RPMI8226 (cell line): ENCODE data around the gene ATF3.
"Not testable (repeated sequence)": the region's sequence is repeated elsewhere in the genome, so short reads cannot be mapped to it uniquely, and the experiment has no call there.

Experiments
- DNase-seq: peaks from one replicate; pipeline ENCODE4 v3.0.0-alpha.2; 2015

ATF3 gene

DNA sequence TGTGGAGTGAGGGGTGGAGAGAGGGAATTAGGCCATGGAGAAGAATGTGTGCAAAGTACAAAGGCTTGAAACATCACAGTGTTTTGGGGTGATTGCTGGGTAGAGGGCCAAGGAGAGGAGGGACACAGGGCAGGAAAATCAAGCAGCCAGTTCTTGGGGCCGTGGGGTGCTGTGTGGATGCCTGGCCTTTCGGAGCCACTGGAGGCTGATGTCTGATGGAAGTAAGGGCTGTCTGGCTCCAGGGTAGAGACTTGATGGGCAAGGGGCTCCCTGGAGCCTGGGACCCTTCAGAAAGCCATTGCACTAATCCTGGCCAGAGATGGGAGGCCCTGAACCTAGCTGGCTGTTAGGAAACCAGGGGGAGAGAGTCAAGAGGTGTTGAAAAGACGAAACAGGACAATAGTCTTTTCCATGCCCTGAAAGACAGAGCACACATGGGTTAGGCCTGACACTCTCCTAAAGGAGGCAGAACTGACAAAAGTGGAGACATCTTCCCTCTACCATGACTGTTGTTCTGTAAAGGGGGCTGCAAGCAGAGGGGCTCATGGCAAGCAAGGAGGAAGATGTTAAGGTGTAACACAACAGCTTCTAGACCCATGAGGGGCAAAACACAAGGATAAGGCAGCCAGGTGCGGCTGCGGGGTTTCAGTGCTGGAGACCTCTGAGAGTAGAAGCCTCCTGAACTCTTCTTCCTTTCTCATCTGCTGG, 21.0 kb downstream of the ATF3 start:
- no peak for DNase-seq

DNA sequence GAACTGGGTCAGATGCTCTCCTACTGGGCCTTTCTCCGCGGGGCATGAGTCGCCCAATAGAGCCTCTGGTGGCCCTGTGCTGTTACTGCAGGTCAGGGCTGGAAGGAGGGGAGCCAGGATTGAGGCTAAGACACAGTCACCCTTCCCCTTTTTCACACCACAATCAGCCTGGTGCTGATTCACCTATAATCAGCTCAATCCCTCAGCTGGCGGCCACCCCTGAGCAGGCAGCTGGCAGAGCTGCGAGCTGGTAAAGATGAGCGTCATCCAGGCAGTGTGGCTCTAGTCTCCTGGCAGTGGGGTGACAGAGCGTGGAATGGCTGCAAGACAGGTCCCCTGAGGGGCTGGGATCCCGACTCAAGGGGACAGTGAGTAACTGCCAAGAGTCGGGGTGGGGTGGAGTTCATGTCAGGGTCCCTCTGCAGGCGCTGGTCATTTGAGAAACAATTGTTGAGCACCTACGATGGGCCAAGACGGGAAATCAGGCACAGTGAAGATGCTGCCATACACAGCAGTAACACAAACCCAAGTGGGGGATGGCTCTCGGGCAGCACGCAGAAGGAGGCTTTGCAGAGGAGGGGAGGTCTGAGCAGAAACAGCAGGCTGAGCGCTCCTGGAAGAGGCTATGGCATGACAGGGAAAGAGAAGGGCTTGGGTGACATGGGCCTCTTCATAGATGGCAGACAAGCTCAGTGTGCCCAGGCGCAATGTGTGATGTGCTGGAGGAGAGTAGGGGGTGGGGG, 21.8 kb downstream of the ATF3 start:
- DNase-seq: peak; percentile 94

DNA sequence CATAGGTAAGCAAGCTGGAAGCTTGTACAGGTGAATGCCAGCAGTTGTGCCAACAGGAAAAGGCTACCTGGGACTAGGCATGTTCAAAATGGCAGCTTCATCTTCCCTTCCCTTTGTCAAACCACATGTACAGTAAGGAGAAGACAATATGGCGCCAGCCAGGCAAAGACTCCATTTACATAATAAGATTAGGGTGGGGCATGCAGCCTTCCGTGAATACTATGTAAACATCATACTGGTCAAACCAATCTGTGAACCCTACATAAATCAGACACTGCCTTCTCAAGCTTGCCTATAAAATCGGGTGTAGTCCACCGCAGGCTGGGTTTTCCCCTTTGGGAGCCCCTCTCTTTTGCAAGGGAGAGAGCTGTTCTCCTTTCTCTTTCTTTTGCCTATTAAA, 24.6 kb downstream of the ATF3 start:
- DNase-seq: no peak

DNA sequence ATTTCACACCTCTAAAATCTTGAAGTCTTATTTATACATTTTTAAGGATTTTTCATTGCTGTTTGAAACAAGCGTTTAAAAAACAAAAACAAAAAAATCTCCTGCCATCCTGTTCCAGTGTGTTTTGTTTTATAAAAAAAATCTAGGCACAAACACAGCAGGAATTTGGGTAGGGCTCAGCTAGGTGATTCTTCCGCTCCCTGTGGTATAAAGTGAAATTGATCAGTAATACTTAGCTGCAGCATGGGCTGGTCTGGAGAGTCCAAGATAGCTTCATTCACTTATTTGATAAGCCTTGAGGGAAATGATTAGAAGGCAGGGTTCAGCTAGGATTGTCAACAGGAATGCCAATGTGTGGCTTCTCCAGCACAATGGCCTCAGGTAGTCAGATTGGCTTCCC, 25.7 kb downstream of the ATF3 start:
- no peak for DNase-seq

DNA sequence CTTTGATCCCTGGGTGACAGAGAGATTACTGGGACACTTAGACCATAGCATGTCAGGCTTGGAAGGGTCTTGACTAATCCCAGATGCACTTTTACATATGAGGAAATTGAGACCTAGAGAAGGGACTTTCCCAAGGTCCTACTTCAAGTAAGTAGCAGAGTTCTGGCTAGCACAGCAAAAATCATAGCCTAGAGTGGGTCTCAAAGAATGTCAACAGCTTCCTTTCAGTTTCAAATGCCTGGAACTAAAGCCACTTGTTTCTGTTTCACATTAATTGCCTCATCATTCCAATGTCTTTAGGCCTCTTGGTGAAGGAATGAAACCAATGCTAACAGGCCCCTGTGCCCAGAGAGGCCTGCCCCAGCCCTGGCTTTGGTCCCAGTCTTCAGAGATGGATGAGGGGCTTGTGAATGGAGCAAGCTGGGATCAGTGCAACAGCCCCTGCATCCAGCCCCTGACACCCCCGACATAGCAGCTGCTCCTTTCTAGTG, 26.6 kb downstream of the ATF3 start:
- DNase-seq: peak; percentile 86

DNA sequence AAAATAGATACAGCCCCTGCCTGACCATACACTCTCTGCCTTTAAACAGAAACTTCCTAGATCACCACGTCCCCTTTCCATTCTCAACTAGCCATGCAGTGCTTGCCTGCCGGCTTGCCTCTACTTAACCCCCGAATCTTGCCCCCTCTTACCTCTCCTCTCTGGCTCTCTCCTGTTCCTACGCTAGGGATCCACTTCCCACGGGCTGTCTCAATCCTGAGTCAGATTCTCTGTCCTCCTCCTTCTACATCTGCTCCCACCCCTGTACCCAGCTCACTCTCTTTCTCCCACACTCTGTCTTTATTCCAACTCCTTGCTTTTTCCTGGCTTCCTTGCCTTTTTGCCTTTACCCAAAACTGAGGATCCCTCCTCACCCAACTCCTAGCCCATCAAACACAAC, 29.3 kb downstream of the ATF3 start:
- DNase-seq: no peak

DNA sequence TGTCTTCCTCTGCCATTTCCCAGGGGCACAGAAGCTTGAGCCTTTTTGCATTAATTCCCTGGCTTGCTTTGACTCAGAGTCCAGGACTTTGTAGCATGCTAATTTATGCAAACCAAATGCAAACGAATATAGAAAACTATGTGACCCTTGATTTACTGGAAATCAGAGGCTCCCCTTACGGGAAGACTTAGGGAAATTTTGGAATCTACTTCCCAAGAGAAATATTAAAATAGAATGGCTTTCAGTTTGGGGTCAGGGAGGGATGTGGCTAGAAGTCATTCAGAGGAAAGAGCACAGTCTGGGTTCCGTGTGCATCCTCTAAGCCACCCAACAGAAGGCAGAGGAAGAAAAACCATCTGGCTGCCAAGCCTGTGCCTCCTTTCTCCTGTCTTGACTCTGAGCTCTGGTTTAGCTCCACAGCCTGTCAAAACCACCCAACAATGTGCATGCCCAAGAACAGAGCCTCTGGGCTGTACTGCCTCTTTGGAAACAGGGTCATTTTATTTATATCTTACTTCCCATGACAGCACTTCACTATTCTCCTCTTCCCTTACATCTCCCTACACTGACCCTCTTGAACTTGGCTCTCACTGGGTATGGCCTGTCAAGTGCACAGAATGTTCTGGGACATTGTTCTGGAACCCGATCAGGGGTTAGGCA, 30.1 kb downstream of the ATF3 start:
- no peak for DNase-seq

DNA sequence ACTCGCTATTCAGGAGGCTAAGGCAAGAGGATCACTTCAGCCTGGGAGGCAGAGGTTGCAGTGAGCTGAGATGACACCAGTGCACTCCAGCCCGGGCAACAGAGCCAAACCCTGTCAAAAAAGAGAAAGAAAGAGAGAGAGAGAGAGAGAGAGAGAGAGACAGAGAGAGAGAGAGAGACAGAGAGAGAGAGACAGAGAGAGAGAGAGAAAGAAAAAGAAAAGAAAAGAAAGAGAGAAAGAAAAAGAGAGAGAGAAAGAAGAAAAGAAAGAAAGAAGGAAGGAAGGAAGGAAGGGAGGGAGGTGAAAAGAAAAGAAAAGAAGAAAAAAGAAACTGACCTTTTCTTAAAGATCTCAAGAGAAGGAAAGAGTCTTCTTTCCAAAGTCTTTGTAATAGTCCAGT, 31.0 kb downstream of the ATF3 start:
- not testable (repeated sequence) for DNase-seq

DNA sequence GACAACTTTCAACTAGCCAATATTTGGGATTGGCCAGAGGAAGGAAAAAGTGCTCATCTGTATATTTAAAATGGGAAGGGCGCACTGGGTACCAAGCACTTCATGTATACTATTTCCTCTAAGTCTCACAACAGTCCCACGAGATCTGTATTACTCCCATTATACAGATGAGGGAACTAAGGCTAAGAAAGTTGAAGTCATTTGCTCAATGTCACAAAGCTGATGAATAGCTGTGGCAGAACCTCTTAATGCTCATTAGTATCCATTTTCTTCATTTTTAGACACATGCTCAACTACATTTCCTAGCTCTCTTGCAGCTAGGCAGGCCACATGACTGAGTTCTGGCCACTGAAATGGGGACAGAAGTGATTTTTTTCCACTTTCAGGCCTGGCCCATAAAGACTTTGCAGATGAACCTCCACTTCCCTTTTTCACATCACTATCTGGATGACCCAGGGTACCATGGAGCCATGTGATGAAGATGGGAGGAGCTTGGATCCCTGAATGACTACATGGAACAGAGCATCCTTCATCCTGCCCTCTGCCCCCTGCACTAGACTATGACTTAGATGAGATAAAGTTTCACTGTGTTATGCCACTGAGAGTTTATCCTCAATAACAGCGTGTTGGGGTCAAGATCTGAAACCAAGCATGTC, 31.8 kb downstream of the ATF3 start:
- DNase-seq: peak; percentile 29

DNA sequence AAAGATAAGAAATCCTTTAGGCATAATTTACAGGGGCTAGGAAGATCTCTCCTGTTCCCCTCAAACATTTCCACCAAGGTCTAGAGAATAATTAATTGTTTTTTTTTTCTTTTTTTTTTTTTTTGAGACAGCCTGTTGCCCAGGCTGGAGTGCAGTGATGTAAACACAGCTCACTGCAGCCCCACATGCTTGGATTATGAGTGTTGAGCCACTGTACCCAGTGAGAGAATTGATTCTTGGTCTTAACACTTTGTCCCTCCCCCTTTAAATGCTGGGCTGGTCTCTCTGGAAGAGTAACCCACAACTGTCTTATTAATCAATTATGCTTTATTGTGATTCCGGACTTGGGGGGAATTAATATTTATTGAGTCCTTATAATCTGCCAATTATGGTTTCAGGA, 33.4 kb downstream of the ATF3 start:
- DNase-seq: no peak

DNA sequence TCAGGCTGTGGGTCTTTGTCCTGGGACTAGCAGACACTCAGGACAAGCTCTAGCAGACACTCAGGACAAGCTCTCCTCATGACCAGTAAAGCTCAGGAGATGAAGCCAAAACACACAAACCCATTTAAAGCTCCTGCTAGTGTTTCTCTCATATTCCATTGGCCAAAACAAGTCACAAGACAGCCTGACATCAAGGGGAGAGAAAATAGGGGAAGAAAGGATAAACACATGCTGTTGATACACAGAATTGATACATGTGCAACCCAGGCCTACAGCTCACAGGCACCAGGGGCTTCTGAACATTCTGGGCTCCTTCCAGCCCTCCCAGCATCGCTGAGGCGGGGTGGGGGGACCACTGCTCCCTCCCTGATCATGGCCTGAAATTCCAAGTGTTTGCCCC, 35.3 kb downstream of the ATF3 start:
- DNase-seq: no peak

DNA sequence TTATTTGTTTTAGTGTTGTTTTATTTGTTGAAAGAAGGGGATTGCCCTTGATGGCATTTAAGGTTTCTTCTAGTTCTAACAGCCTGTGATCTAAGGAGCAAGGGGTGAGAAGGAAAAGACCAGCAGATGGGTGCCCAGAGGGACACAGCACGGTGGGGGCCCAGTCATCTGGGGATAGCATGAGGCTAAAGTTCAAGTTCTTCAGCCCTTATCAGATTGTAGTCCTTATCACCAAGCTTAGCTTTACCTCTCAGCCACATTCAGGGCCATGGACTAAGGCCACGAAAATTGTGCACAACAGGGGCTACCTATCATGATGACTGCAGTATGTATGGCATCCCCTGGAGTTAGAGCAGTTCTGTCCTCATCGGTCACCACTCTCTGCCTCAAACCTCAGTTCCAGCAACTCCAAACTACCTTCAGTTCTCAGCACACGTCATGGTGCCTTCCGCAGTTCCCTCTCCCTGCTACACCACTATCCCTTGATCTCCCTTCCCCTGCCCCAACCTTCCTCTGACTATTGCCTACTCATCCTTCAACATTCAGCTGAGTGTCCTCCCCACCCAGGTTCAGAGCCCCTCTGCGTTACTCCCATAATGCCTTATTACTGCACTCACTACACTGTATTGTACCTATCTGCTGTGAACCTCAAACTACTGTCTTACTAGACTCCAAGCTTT, 36.4 kb downstream of the ATF3 start:
- no peak for DNase-seq

DNA sequence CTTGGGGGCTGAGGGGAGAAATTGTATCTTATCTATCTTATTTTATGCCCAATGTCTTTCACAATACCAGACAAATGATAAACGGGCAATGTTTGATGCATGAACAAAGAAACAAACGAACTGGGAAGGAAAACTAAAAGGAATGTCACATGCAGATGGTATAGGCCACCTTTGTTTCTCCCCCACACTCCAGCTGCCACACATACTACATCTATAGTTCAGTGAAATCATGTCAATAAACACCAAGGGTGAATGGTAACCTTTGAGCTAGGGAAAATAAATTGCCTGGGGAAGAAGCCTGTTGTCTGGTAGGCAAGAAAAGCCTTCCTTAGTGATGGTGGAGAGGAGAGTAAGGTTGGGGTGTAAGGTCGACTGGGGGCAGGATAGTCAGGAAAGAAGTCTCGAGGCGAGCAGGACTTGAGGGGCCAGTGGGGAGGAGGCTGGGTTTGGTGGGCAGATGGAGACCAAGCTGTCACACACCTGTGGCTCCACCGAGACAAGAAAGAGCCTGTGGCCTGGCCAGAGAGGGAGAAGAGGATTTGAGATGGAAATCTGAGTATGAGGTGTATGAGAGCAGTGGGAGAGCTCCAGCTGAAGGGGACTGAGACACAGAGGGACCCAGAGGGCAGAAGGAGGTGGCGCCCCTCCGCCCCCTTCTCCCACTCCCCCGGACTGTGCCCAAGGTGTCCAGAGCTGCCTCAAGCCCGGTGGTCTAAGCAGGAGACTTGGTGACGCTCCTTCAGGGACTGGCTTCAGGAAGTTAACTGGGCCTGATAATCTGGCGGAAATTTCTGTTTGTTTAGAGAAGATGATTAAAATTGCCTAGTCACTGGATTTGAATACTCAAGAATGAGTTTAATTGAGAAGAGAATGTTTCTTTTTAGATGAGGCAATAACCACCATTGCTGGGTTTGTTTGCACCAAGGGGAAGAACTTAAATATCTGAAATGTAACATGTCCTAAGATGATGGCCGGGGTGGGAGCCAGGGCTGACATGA, 37.3 kb downstream of the ATF3 start:
- DNase-seq: no peak

DNA sequence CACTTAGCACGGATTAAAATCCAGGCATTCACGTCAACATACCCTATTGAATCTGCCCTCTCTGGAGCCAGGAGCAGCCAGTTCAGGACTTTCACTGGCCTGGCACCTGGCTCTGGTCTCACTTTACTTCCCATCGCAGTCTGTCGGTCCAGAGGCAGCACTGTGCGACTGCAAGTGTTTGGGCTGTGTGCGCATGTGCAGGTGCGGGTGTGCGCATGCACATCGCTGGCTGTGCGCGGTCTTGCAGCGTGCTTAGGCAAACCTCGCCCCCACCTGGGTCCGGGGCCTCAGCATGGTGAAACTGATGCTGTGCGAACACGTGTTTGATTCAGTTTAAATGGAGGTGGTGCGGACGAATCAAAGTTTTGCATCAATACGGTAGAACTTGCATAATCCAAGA, 38.0 kb downstream of the ATF3 start:
- DNase-seq: no peak

DNA sequence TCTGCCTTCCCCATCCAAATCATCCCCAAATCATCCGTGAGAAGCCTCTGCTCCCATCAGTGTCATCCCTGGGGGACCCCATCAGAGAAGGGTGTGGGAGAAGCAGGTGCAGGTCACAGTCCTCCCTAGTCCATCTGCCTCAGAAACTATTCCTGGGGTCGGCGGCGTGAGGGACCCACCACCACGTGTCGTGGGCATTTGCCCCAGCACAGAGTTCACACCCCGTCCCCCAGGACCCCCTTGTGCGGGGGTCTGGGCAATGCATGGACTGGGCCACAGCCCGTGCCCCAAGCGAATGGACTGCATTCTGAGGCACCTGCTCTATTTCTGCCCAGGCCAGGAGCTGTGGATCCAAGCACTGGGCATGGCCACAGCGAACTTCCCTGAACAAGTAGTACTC, 38.4 kb downstream of the ATF3 start:
- no peak for DNase-seq

DNA sequence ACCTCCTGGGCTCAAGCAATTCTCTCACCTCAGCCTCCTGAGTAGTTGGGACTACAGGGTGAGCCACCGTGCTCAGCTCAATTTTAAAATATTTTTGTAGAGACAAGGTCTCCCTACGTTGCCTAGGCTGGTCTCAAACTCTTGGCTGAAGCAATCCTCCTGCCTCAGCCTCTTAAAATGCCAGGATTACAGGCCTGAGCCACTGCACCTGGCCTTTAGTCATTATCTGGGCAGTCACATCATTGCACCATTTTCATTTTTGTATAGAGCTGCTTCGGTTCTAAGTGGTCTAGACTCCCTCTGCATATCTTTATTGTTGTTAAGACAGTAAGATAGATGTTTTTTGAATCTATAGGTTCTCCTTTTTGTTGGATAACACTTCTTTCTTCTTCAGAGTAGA, 39.9 kb downstream of the ATF3 start:
- DNase-seq: no peak

DNA sequence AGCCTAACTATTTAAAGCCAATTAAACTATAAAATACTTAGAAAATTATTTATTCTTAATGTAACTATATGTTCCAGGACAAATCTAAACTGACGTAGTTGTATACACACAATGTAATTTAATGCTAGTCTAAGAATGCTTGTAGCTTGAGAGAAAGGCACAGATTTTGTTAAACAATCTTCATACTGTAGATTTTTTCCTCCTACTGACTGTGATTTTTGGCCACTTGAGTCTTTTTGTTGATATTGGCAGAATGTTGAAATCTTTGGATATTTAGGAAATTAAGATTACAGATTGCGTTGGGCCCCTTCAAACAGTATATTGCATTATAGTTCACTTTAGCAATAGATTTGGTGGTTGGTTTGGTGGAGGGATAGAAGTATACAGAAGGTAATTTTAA, 40.5 kb downstream of the ATF3 start:
- no peak for DNase-seq

DNA sequence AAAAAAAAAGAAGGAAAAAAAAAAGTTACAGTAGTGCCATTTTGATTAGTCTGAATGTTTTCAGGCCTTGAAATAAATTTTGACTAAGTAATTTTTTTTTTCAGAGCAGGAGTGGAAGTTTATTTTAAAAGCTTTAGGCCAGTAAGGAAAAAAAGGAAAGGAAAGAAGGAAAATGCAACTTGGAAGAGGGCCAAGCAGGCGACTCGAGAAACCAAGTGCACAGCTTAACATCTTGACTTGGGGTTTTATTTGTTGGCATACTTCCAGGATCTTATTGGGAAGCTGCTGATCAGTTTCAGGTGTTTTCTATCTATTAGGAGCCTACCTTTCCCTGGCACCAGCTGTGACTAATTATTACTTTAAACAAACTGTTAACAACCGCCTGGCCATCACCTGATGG, 41.7 kb downstream of the ATF3 start:
- no peak for DNase-seq

DNA sequence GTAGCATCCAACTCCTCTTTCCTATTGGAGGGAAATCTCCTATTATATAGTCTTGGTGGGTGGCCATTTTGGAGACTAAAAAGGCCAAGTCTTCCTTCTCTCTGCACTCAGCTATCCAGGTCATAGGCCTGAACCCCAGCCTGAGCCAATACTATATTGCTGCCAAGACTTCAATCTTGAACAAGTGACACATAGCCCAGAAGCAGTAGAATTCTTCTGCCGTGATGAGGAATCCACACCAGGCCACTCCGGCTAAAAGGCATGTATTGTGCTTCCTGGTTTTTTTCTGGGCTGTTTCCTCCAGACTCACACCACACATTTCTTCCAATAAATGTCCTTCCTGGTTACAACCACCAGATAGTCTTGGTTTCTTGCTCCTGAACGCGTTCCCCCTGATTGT, 43.0 kb downstream of the ATF3 start:
- DNase-seq: no peak

DNA sequence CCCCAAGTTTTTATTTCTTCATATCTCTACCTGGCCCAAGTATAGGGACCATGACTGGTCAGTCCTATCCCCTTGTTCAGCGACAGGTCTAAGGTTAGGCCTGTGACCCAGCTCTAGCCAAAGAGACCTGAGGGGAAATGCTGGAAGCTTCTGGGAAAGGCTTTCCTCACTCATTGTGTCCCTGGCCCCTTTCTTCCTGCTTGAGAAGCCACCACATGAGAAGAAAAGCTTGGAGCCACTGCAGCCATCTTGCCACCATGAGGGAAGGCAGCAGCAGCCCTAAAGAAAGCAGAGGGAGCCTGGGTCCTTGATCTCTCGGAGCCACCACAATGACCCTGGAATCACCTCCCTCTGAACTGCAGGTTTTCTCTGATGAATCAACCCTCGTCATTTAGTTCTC, 43.4 kb downstream of the ATF3 start:
- no peak for DNase-seq

DNA sequence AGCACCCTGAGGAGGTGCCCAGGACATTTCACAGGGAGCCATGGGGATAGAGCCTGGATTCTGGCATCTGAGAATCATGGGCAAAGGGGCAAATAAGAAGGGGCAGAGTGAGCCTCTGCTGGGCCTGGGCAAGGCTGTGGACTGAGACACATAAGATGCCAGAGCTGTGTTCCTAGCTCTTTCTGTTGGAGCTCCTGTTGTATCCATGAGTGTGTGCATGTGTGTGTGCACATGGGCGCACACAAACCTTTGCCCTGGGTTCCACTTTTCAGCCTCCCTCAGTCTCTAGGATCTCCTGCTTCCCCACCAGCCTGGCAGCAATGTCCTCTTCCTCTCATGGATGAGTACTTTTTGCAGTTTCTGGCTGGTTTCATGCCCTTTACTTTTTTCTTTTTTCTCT, 44.0 kb downstream of the ATF3 start:
- DNase-seq: no peak
